Mucosa of rectum (tissue), 2 donors: ENCODE measurements around the gene NDUFS7.
A peak's percentile ranks its signal among the peaks of the same experiment; 100 is the strongest.

Experiments used
- H3K27ac ChIP-seq, 2 donors: one replicate each; pipeline ENCODE4 v1.7.0; 2013; ENCODE audit warnings: inconsistent platforms in 2 of 2, low read depth in 2 of 2, low read length in 2 of 2
- H3K27me3 ChIP-seq, 2 donors: one replicate each; pipeline ENCODE4 v1.7.0; 2013; ENCODE audit warnings: low read length in 2 of 2; ENCODE audit not compliant: control insufficient read depth in 2 of 2, insufficient read depth in 2 of 2
- H3K36me3 ChIP-seq, 2 donors: one replicate each; pipeline ENCODE4 v1.7.0; 2013; ENCODE audit warnings: low read length in 2 of 2; ENCODE audit not compliant: control insufficient read depth in 2 of 2, insufficient read depth in 2 of 2
- H3K4me1 ChIP-seq, 2 donors: one replicate each; pipeline ENCODE4 v1.7.0; 2013; ENCODE audit warnings: low read length in 2 of 2, mild to moderate bottlenecking in 1 of 2; ENCODE audit not compliant: control insufficient read depth in 2 of 2, insufficient read depth in 2 of 2
- H3K4me3 ChIP-seq, 2 donors: one replicate each; pipeline ENCODE4 v1.7.0; 2013; ENCODE audit warnings: low read length in 2 of 2
- H3K9ac ChIP-seq, 2 donors: one replicate each; pipeline ENCODE4 v1.7.0; 2013; ENCODE audit warnings: low read length in 2 of 2, low read depth in 1 of 2, mild to moderate bottlenecking in 1 of 2
- H3K9me3 ChIP-seq, 2 donors: one replicate each; pipeline ENCODE4 v1.7.0; 2013; ENCODE audit warnings: low read length in 2 of 2; ENCODE audit not compliant: control insufficient read depth in 2 of 2
- donor health status: healthy.
- donor health status: Normal muscosa, but diverticular disease.

The NDUFS7 gene

GRCh38 chr19:1383312-1384084, at the start of gene NDUFS7:
NDUFS7 (plus strand) TSS chr19:1383907; CDS start chr19:1383927, 20 bp downstream.
- peak within 1 kb of the TSS; percentile 91 to 95 for H3K4me3 ChIP-seq
- H3K27me3 ChIP-seq, result no peaks in the 10 kb centered on the region
- peak within 1 kb of the TSS; percentile 92 to 99 for H3K9ac ChIP-seq
- H3K36me3 ChIP-seq, result peaks cover 6% of the 10 kb centered on the region in 2 donors
- H3K27ac ChIP-seq, result peak within 1 kb of the TSS; percentile 92 to 94
- H3K9me3 ChIP-seq, result no peaks in the 10 kb centered on the region
- peaks cover 4 to 8% of the 10 kb centered on the region in 2 donors for H3K4me1 ChIP-seq

- no peak overlapping the region for H3K4me3 ChIP-seq
- H3K4me1 ChIP-seq, result no peaks in the 10 kb centered on the region
- H3K9me3 ChIP-seq, result no peaks in the 10 kb centered on the region
- H3K27me3 ChIP-seq, result peaks cover 4 to 6% of the 10 kb centered on the region in 2 donors
- H3K9ac ChIP-seq, result no peak overlapping the region
- H3K27ac ChIP-seq, result no peak overlapping the region
- H3K36me3 ChIP-seq, result no peaks in the 10 kb centered on the region
These were observed 47.5 kb upstream of the NDUFS7 start for GRCh38 chr19:1336079-1336684.

GRCh38 chr19:1340681-1341469, 42.8 kb upstream of the NDUFS7 start:
- no peak overlapping the region for H3K9ac ChIP-seq
- H3K27ac ChIP-seq, result no peak overlapping the region
- no peaks in the 10 kb centered on the region for H3K27me3 ChIP-seq
- peaks cover 2 to 6% of the 10 kb centered on the region in 2 donors for H3K4me1 ChIP-seq
- H3K9me3 ChIP-seq, result no peaks in the 10 kb centered on the region
- no peaks in the 10 kb centered on the region for H3K36me3 ChIP-seq
- H3K4me3 ChIP-seq, result no peak overlapping the region

- no peak overlapping the region for H3K9ac ChIP-seq
- H3K27ac ChIP-seq, result no peak overlapping the region
- no peaks in the 10 kb centered on the region for H3K9me3 ChIP-seq
- no peaks in the 10 kb centered on the region for H3K36me3 ChIP-seq
- no peak overlapping the region for H3K4me3 ChIP-seq
- peaks cover 2 to 6% of the 10 kb centered on the region in 2 donors for H3K4me1 ChIP-seq
- H3K27me3 ChIP-seq, result no peaks in the 10 kb centered on the region
These were observed 40.7 kb upstream of the NDUFS7 start for GRCh38 chr19:1343041-1343440.

GRCh38 chr19:1349211-1349610, 34.5 kb upstream of the NDUFS7 start:
- H3K36me3 ChIP-seq, result no peaks in the 10 kb centered on the region
- no peaks in the 10 kb centered on the region for H3K9me3 ChIP-seq

GRCh38 chr19:1350867-1351266, 32.8 kb upstream of the NDUFS7 start:
- Histone ChIP-seq H3K9ac (no peak overlapping the region), H3K9me3 (no peaks in the 10 kb centered on the region), H3K4me1 (peaks cover 5 to 9% of the 10 kb centered on the region in 2 donors), H3K27ac (no peak overlapping the region), H3K36me3 (no peaks in the 10 kb centered on the region), H3K4me3 (no peak overlapping the region), H3K27me3 (no peaks in the 10 kb centered on the region)

More at GRCh38 chr19:1349211-1349610, 34.5 kb upstream of the NDUFS7 start:
- H3K9ac ChIP-seq, result no peak overlapping the region
- no peaks in the 10 kb centered on the region for H3K27me3 ChIP-seq
- H3K4me3 ChIP-seq, result no peak overlapping the region
- H3K4me1 ChIP-seq, result peaks cover 4 to 6% of the 10 kb centered on the region in 2 donors
- no peak overlapping the region for H3K27ac ChIP-seq

GRCh38 chr19:1351381-1351851, 32.3 kb upstream of the NDUFS7 start:
- Histone ChIP-seq H3K9ac (no peak overlapping the region), H3K36me3 (no peaks in the 10 kb centered on the region), H3K27me3 (no peaks in the 10 kb centered on the region)

GRCh38 chr19:1353144-1353543, 30.6 kb upstream of the NDUFS7 start:
- Histone ChIP-seq H3K27me3 (no peaks in the 10 kb centered on the region), H3K27ac (no peak overlapping the region)

More at GRCh38 chr19:1351381-1351851, 32.3 kb upstream of the NDUFS7 start:
- H3K4me3 ChIP-seq, result no peak overlapping the region
- no peaks in the 10 kb centered on the region for H3K9me3 ChIP-seq
- H3K27ac ChIP-seq, result no peak overlapping the region
- H3K4me1 ChIP-seq, result peaks cover 6 to 14% of the 10 kb centered on the region in 2 donors

GRCh38 chr19:1354970-1355567, 28.6 kb upstream of the NDUFS7 start:
- Histone ChIP-seq H3K9me3 (no peaks in the 10 kb centered on the region), H3K4me1 (peaks cover 10 to 18% of the 10 kb centered on the region in 2 donors), H3K36me3 (peaks cover 15 to 18% of the 10 kb centered on the region in 2 donors), H3K9ac (peak overlapping the region; percentile 47 to 73), H3K27ac (peak overlapping the region; percentile 46 to 61), H3K4me3 (peak overlapping the region; percentile 76 to 92), H3K27me3 (no peaks in the 10 kb centered on the region)

More at GRCh38 chr19:1353144-1353543, 30.6 kb upstream of the NDUFS7 start:
- Histone ChIP-seq H3K9me3 (no peaks in the 10 kb centered on the region), H3K9ac (no peak overlapping the region), H3K4me1 (peaks cover 10 to 18% of the 10 kb centered on the region in 2 donors), H3K36me3 (peaks cover 4 to 6% of the 10 kb centered on the region in 2 donors), H3K4me3 (no peak overlapping the region)
